HCT116 (cell line): Measurements from ENCODE around the gene MGRN1.

Experiments used
- CTCF ChIP-seq, 3 experiments: fragments of 200-600 bp in 1 of 3; sonication (generic) in 1 of 3; IDR thresholded peaks in 2 of 3; conservative IDR thresholded peaks in 1 of 3; 2 replicates each; pipeline ENCODE4 v1.5.1; 2012 to 2017; ENCODE audit warnings: low read depth in 2 of 3, low read length in 2 of 3, antibody characterized with exemption in 1 of 3, borderline replicate concordance in 1 of 3, control low read depth in 1 of 3, mild to moderate bottlenecking in 1 of 3, mixed read lengths in 1 of 3, mixed run types in 1 of 3, moderate library complexity in 1 of 3; ENCODE audit not compliant: insufficient read depth in 1 of 3
- EGR1 ChIP-seq: IDR thresholded peaks from 2 replicates; pipeline ENCODE4 v1.6.1; 2012; ENCODE audit warnings: low read depth
- POLR2AphosphoS5 ChIP-seq: IDR thresholded peaks from 2 replicates; pipeline ENCODE4 v1.6.1; 2011; ENCODE audit warnings: mild to moderate bottlenecking, low read depth, low read length, moderate library complexity
- SIN3A ChIP-seq: IDR thresholded peaks from 2 replicates; pipeline ENCODE4 v1.6.1; 2012; ENCODE audit warnings: low read depth
- ZFX ChIP-seq: fragments of 450-650 bp; IDR thresholded peaks from 2 replicates; pipeline ENCODE4 v1.6.1; 2017
- ZNF274 ChIP-seq: fragments of 200-500 bp; sonication (Bioruptor generic); IDR thresholded peaks from 2 replicates; pipeline ENCODE4 v1.6.1; 2014; ENCODE audit warnings: mild to moderate bottlenecking, low read depth, low read length, inconsistent platforms

DNA sequence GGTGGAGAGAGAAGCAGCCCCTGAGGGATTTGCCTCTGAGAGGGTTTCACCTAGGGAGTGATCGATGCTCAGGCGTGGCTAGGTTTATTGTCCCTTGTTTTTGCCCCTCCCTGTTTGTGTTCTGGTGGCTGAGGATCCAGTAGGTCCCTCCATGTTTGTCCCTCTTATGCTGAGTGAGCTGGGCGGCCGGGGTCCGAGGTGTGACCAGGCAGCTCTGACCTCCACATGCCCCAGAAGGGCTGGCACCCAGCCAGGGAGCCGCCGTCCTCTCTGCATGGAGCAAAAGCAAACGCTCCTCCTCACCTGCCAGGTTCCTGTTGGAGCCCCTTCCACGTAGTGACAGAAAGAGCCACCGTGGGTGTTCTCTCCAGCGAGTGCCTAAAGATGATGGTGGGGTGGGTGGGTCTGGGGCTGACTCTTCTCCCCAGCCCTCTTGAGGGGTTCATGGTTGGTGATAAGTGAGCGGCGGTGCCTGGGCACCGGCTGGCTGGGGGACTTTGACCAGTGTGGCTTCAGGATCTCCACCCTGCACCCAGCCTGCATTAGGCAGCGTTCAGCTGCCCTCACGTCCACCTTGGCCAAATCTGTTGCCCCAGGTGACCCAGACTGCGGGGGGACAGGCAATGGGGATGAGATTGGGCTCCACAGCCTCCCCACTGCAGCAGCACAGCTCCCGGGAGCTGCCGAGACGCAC lies 54.7 kb downstream of the MGRN1 start:
- TF ChIP-seq CTCF (IDR thresholded peaks at IDR 0.05 in 2 of 3, conservative IDR thresholded peaks at IDR 0.05 in 1 of 3; ENCODE audit: borderline replicate concordance in 1 of 3, insufficient read depth in 1 of 3, low read depth in 2 of 3, low read length in 2 of 3) (no peak), SIN3A (no peak), EGR1 (no peak), ZNF274 (no peak), POLR2AphosphoS5 (no peak), ZFX (no peak)
